Transverse colon (tissue), 3 donors: ENCODE data around the gene GABBR2.

Source experiments
- POLR2A ChIP-seq: fragments of 450-650 bp; IDR thresholded peaks from one replicate; pipeline ENCODE4 v1.6.1; 2016; ENCODE audit warnings: antibody characterized with exemption, mild to moderate bottlenecking, moderate library complexity
- TF ChIP-seq, protein P1 (sequence below), 5 experiments: fragments of 200-600 bp in 3 of 5; fragments of 450-650 bp in 2 of 5; sonication (generic) in 3 of 5; IDR thresholded peaks; 1 replicate in 2 of 5; 2 replicates in 3 of 5; pipeline ENCODE4 v1.5.1; 2016 to 2017; ENCODE audit warnings: antibody characterized with exemption in 5 of 5, inconsistent platforms in 3 of 5, mild to moderate bottlenecking in 2 of 5, moderate library complexity in 1 of 5

DNA sequence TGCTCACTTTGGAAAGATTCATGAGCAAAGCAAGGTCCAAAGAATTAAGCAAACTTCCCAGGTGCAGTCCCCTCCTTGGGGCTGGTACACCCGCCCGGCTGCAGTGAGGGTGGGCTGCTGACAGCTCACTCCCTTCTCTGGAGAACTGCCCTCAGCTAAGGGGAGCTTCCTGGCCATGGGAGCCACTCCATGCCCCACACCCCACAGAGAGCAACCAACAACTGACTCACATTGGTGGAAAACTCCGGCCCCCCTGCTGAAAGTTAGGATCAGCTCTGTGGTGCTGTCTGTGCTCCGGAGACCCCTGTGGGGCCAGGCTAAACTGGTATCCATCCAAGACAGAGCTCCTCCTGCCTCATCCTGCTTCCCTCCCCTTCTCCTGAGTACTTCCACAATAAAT is 223.0 kb downstream of the GABBR2 start:
- TF ChIP-seq, protein P1, sequence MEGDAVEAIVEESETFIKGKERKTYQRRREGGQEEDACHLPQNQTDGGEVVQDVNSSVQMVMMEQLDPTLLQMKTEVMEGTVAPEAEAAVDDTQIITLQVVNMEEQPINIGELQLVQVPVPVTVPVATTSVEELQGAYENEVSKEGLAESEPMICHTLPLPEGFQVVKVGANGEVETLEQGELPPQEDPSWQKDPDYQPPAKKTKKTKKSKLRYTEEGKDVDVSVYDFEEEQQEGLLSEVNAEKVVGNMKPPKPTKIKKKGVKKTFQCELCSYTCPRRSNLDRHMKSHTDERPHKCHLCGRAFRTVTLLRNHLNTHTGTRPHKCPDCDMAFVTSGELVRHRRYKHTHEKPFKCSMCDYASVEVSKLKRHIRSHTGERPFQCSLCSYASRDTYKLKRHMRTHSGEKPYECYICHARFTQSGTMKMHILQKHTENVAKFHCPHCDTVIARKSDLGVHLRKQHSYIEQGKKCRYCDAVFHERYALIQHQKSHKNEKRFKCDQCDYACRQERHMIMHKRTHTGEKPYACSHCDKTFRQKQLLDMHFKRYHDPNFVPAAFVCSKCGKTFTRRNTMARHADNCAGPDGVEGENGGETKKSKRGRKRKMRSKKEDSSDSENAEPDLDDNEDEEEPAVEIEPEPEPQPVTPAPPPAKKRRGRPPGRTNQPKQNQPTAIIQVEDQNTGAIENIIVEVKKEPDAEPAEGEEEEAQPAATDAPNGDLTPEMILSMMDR (IDR thresholded peaks at IDR 0.05), result no peak
- TF ChIP-seq POLR2A, result no peak
